Thymus (tissue), 11 donors: ENCODE data around the gene SLC2A10. TPM values are rescaled to one million over a fixed set of nuclear protein-coding genes. Genes with fewer than 3 reads are reported as not detected.

Experiments used
- DNase-seq, 9 donors: peaks; one replicate each; pipeline ENCODE4 v3.0.0-alpha.2; 2013; ENCODE audit warnings: low spot score in 9 of 9, low read depth in 6 of 9, missing footprints in 1 of 9
- H3K27ac ChIP-seq, 2 donors: one replicate each; pipeline ENCODE4 v1.5.1; 2013; ENCODE audit warnings: control low read depth in 1 of 2, low read depth in 1 of 2, low read length in 1 of 2, mild to moderate bottlenecking in 1 of 2, moderate library complexity in 1 of 2
- H3K27me3 ChIP-seq, 2 donors: one replicate each; pipeline ENCODE4 v1.5.1; 2013; ENCODE audit warnings: low read length in 1 of 2; ENCODE audit not compliant: control insufficient read depth in 2 of 2, insufficient read depth in 1 of 2
- H3K36me3 ChIP-seq, 2 donors: one replicate each; pipeline ENCODE4 v1.5.1; 2013; ENCODE audit warnings: low read length in 1 of 2, mild to moderate bottlenecking in 1 of 2, moderate library complexity in 1 of 2; ENCODE audit not compliant: control insufficient read depth in 2 of 2, insufficient read depth in 2 of 2
- H3K4me1 ChIP-seq, 2 donors: one replicate each; pipeline ENCODE4 v1.5.1; 2013; ENCODE audit warnings: low read length in 2 of 2; ENCODE audit not compliant: control insufficient read depth in 2 of 2, insufficient read depth in 2 of 2
- H3K4me3 ChIP-seq, 2 donors: one replicate each; pipeline ENCODE4 v1.5.1; 2013; ENCODE audit warnings: low read length in 2 of 2, control low read depth in 1 of 2, mild to moderate bottlenecking in 1 of 2
- H3K9me3 ChIP-seq, 2 donors: one replicate each; pipeline ENCODE4 v1.5.1; 2013; ENCODE audit warnings: low read length in 1 of 2, mild to moderate bottlenecking in 1 of 2; ENCODE audit not compliant: control insufficient read depth in 2 of 2, insufficient read depth in 1 of 2
- WGBS: extraction: QIAGEN DNeasy Blood & Tissue Kit; methylation state at CpG from one replicate; pipeline ENCODE4 v1.1.7; 2013; 5-methylcytosine and 5-hydroxymethylcytosine counted together
- polyA plus RNA-seq: library from polyadenylated mRNA; stranded (reverse); fragments of 200-250 nt; gene quantifications from one replicate; pipeline ENCODE4 v1.2.3, GENCODE V29; 2013
- total RNA-seq: library from RNA; stranded (reverse); fragments of 120-200 nt; gene quantifications from one replicate; pipeline ENCODE4 v1.2.4, GENCODE V29; 2013
- donor health status: healthy.

The SLC2A10 gene
- total and polyA plus RNA-seq, 2 donors: 2.0 to 4.8 TPM

GRCh38 chr20:46720019-46720418, 10.6 kb downstream of the SLC2A10 start:
- Histone ChIP-seq H3K27me3 (no peaks in the 10 kb centered on the region), H3K9me3 (no peaks in the 10 kb centered on the region), H3K4me1 (no peaks in the 10 kb centered on the region), H3K4me3 (no peak overlapping the region), H3K36me3 (no peaks in the 10 kb centered on the region), H3K27ac (no peak overlapping the region)
- DNase-seq: no peak
- 98% methylated on average over 1 of the region's 1 CpG for WGBS

DNA sequence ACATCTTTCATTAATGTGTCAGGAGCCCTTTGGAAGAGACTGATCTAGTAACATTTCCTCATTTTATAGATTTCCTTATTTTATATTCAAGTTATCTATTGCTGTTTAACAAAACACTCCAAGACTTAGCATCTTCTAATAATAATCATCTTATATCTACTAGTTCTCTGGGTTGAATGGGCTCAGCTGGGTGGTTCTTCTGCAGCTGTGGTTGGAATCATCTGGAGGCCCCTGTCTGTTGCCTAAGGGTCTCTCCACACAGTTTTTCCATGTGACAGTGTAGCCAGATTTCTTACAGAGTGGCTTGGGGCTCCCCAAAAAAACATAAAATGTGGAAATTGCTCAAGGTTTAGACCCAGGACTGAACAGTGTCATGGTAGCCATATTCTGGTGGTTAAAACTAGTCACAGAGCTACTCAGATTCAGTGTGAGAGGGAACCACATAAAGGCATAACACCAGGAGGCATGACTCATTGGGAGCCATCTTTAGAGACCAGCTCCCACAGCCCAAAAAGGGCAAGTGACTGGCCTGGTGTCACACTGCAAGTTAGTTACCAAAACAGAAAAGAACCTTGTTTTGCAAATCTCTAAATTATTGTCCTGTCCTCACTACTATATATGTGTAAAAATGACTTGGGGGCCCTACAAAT, 11.5 kb downstream of the SLC2A10 start:
- DNase-seq: no peak
- H3K4me1 ChIP-seq: no peaks in the 10 kb centered on the region
- no peaks in the 10 kb centered on the region for H3K36me3 ChIP-seq

GRCh38 chr20:46721476-46721875, 12.0 kb downstream of the SLC2A10 start:
- no peak overlapping the region for H3K4me3 ChIP-seq
- H3K4me1 ChIP-seq: no peaks in the 10 kb centered on the region
- H3K27me3 ChIP-seq: no peaks in the 10 kb centered on the region
- 92% methylated on average over 1 of the region's 1 CpG for WGBS
- no peak for DNase-seq
- H3K9me3 ChIP-seq: no peaks in the 10 kb centered on the region
- no peaks in the 10 kb centered on the region for H3K36me3 ChIP-seq
- no peak overlapping the region for H3K27ac ChIP-seq

More for the DNA sequence above, 11.5 kb downstream of the SLC2A10 start:
- Histone ChIP-seq H3K27ac (no peak overlapping the region), H3K27me3 (no peaks in the 10 kb centered on the region), H3K4me3 (no peak overlapping the region), H3K9me3 (no peaks in the 10 kb centered on the region)

DNA sequence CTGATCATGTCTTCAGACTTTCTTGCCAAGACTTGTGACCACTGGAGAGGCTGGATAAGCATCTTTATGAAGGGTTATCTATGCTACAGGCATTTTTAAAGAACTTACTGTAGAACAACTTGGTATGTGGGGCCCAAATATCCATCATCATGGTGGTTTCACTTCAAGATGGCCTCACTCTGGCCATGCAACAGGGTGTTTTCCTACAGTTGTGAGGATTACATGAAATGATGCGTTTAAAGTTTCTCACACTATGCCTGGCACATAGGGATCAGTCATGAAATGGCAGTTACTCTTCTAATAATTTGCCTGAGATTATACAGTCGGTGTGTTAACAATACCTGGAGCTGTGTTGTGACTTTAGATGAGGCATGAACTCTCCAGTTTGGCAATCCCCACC, 13.0 kb downstream of the SLC2A10 start:
- WGBS: 95% methylated on average over 2 of the region's 2 CpGs
- DNase-seq: no peak
- H3K27ac ChIP-seq: no peak overlapping the region
- no peak overlapping the region for H3K4me3 ChIP-seq
- no peaks in the 10 kb centered on the region for H3K27me3 ChIP-seq
- no peaks in the 10 kb centered on the region for H3K36me3 ChIP-seq
- no peaks in the 10 kb centered on the region for H3K9me3 ChIP-seq
- no peaks in the 10 kb centered on the region for H3K4me1 ChIP-seq

- Histone ChIP-seq H3K27ac (no peak overlapping the region), H3K36me3 (no peaks in the 10 kb centered on the region), H3K4me3 (no peak overlapping the region), H3K4me1 (no peaks in the 10 kb centered on the region), H3K9me3 (no peaks in the 10 kb centered on the region), H3K27me3 (no peaks in the 10 kb centered on the region)
- WGBS: 94% methylated on average over 1 of the region's 1 CpG
- DNase-seq: no peak
These were observed 13.6 kb downstream of the SLC2A10 start for GRCh38 chr20:46723039-46723438.

DNA sequence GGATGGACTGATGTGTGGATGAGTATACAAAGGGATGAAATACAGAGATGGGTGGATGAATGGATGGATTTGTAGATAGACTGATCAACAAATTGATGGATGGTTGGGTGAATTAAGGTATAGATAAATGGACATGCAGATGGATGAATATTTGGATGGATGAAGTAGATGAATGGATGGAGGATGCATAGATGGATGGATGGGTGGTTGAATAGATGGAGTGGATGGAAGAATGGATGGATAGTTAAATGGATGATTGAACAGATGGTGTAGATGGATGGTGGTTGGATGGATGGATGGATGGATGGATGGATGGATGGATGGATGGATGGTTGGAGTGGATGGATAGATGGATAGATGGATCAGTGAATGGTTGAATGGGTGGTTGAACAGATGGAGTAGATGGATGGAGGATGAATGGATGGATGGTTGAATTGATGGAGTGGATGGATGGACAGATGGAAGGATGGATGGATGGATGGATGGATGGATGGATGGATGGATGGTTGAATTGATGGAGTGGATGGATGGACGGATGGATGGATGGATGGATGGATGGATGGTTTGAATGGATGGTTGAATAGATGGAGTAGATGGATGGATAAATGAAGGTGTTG, 15.0 kb downstream of the SLC2A10 start:
- Histone ChIP-seq H3K27me3 (no peaks in the 10 kb centered on the region), H3K27ac (no peak overlapping the region), H3K4me3 (no peak overlapping the region), H3K9me3 (no peaks in the 10 kb centered on the region), H3K4me1 (no peaks in the 10 kb centered on the region), H3K36me3 (no peaks in the 10 kb centered on the region)
- no peak for DNase-seq
- WGBS: 57% methylated on average over 1 of the region's 1 CpG

DNA sequence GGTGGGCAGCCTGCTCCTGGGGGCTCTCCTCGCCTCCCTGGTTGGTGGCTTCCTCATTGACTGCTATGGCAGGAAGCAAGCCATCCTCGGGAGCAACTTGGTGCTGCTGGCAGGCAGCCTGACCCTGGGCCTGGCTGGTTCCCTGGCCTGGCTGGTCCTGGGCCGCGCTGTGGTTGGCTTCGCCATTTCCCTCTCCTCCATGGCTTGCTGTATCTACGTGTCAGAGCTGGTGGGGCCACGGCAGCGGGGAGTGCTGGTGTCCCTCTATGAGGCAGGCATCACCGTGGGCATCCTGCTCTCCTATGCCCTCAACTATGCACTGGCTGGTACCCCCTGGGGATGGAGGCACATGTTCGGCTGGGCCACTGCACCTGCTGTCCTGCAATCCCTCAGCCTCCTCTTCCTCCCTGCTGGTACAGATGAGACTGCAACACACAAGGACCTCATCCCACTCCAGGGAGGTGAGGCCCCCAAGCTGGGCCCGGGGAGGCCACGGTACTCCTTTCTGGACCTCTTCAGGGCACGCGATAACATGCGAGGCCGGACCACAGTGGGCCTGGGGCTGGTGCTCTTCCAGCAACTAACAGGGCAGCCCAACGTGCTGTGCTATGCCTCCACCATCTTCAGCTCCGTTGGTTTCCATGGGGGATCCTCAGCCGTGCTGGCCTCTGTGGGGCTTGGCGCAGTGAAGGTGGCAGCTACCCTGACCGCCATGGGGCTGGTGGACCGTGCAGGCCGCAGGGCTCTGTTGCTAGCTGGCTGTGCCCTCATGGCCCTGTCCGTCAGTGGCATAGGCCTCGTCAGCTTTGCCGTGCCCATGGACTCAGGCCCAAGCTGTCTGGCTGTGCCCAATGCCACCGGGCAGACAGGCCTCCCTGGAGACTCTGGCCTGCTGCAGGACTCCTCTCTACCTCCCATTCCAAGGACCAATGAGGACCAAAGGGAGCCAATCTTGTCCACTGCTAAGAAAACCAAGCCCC, 16.0 kb downstream of the SLC2A10 start:
- whole genome bisulfite sequencing: 97% methylated on average over 27 of the region's 27 CpGs

DNA sequence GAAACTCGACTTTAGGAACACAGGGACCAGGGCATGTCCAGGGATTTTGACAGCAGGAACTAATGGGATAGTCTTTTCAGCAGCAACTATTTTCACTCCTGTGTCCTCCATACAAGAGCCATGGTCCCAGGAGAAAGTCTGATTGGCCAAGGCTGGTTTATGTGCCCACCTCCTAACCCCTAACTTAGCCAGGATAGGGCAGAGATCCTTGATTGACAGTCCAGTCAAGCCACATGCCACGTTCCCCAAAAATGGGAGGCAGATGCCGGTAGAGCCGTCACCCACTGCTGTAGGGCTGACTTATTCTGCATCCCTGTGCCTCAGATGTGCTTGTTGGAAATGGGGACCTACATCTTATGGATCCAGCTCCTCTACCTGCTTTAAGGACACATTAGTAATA, 22.3 kb downstream of the SLC2A10 start:
- Histone ChIP-seq H3K27ac (no peak overlapping the region), H3K4me1 (no peaks in the 10 kb centered on the region), H3K4me3 (no peak overlapping the region), H3K9me3 (no peaks in the 10 kb centered on the region), H3K36me3 (no peaks in the 10 kb centered on the region), H3K27me3 (no peaks in the 10 kb centered on the region)
- 92% methylated on average over 4 of the region's 4 CpGs for WGBS
- DNase-seq: no peak

More for the DNA sequence above, 16.0 kb downstream of the SLC2A10 start:
- DNase-seq: no peak
- no peak overlapping the region for H3K4me3 ChIP-seq
- H3K4me1 ChIP-seq: no peaks in the 10 kb centered on the region
- H3K27ac ChIP-seq: no peak overlapping the region
- H3K36me3 ChIP-seq: no peaks in the 10 kb centered on the region
- no peaks in the 10 kb centered on the region for H3K9me3 ChIP-seq
- no peaks in the 10 kb centered on the region for H3K27me3 ChIP-seq

GRCh38 chr20:46735436-46735835, 26.0 kb downstream of the SLC2A10 start:
- no peaks in the 10 kb centered on the region for H3K9me3 ChIP-seq
- no peaks in the 10 kb centered on the region for H3K4me1 ChIP-seq
- H3K27ac ChIP-seq: no peak overlapping the region
- no peaks in the 10 kb centered on the region for H3K36me3 ChIP-seq
- no peaks in the 10 kb centered on the region for H3K27me3 ChIP-seq
- H3K4me3 ChIP-seq: no peak overlapping the region
- no peak for DNase-seq
- 100% methylated on average over 2 of the region's 2 CpGs for WGBS
